Lung (tissue), 12 donors: ENCODE measurements around the gene HMGN1. TPM values are rescaled to one million over a fixed set of nuclear protein-coding genes. Genes with fewer than 3 reads are reported as not detected.

Experiments used
- ATAC-seq: fragments of 200-7000 bp; cut with Tn5 transposase; one replicate; pipeline ENCODE4 v1.9.1; 2020; ENCODE audit warnings: moderate number of reproducible peaks; ENCODE audit not compliant: insufficient read depth, low FRiP score
- DNase-seq, 3 donors: peaks; one replicate each; pipeline ENCODE4 v3.0.0-alpha.2; 2013 to 2017
- H3K27ac ChIP-seq, 2 donors: one replicate each; pipeline ENCODE4 v1.5.1; 2013; ENCODE audit warnings: mild to moderate bottlenecking in 2 of 2, moderate library complexity in 2 of 2, control low read depth in 1 of 2, inconsistent platforms in 1 of 2, low read depth in 1 of 2, low read length in 1 of 2
- H3K27me3 ChIP-seq, 3 donors: one replicate each; pipeline ENCODE4 v1.5.1; 2013; ENCODE audit warnings: low read length in 2 of 3; ENCODE audit not compliant: control insufficient read depth in 3 of 3, insufficient read depth in 3 of 3
- H3K36me3 ChIP-seq, 4 donors: one replicate each; pipeline ENCODE4 v1.5.1; 2013; ENCODE audit warnings: low read length in 4 of 4, mild to moderate bottlenecking in 1 of 4, moderate library complexity in 1 of 4; ENCODE audit not compliant: control insufficient read depth in 4 of 4, insufficient read depth in 4 of 4
- H3K4me1 ChIP-seq, 5 donors: one replicate each; pipeline ENCODE4 v1.5.1; 2013; ENCODE audit warnings: low read length in 5 of 5, mild to moderate bottlenecking in 2 of 5, moderate library complexity in 1 of 5; ENCODE audit not compliant: control insufficient read depth in 5 of 5, insufficient read depth in 5 of 5
- H3K4me3 ChIP-seq: one replicate; pipeline ENCODE4 v1.5.1; 2013; ENCODE audit warnings: mild to moderate bottlenecking, control low read depth, moderate library complexity
- H3K9ac ChIP-seq, 2 donors: one replicate each; pipeline ENCODE4 v1.5.1; 2013; ENCODE audit warnings: low read length in 2 of 2, control low read depth in 1 of 2; ENCODE audit not compliant: insufficient read depth in 1 of 2
- H3K9me3 ChIP-seq, 4 donors: one replicate each; pipeline ENCODE4 v1.5.1; 2013; ENCODE audit warnings: low read length in 3 of 4, mild to moderate bottlenecking in 1 of 4, moderate library complexity in 1 of 4; ENCODE audit not compliant: control insufficient read depth in 4 of 4, insufficient read depth in 3 of 4
- CTCF ChIP-seq: IDR thresholded peaks from 2 replicates; pipeline ENCODE4 v1.5.1; 2012; ENCODE audit warnings: mild to moderate bottlenecking; ENCODE audit errors: control extremely low read depth, extremely low read depth
- WGBS, 2 donors: extraction: QIAGEN DNeasy Blood & Tissue Kit; methylation state at CpG; one replicate each; pipeline ENCODE4 v1.1.7; 2013; 5-methylcytosine and 5-hydroxymethylcytosine counted together
- polyA plus RNA-seq, 2 donors: library from polyadenylated mRNA; stranded (reverse); fragments of 200-250 nt; gene quantifications; one replicate each; pipeline ENCODE4 v1.2.1, GENCODE V29; 2013
- total RNA-seq, 2 donors: library from RNA; depleted of rRNA in 1 of 2; stranded (reverse); fragments of >200 nt in 1 of 2; gene quantifications; one replicate each; pipeline ENCODE4 v1.2.1, GENCODE V29; 2014 to 2021
- donor health status: control.
- donor health status: control.
- donor health status: Bipolar disorder and iron deficiency.
- donor health status: healthy.
- donor health status: DM: yes; HTN: yes; CAD: no.

The HMGN1 gene
- total and polyA plus RNA-seq, 4 donors = 124 to 375 (median 166) TPM

DNA sequence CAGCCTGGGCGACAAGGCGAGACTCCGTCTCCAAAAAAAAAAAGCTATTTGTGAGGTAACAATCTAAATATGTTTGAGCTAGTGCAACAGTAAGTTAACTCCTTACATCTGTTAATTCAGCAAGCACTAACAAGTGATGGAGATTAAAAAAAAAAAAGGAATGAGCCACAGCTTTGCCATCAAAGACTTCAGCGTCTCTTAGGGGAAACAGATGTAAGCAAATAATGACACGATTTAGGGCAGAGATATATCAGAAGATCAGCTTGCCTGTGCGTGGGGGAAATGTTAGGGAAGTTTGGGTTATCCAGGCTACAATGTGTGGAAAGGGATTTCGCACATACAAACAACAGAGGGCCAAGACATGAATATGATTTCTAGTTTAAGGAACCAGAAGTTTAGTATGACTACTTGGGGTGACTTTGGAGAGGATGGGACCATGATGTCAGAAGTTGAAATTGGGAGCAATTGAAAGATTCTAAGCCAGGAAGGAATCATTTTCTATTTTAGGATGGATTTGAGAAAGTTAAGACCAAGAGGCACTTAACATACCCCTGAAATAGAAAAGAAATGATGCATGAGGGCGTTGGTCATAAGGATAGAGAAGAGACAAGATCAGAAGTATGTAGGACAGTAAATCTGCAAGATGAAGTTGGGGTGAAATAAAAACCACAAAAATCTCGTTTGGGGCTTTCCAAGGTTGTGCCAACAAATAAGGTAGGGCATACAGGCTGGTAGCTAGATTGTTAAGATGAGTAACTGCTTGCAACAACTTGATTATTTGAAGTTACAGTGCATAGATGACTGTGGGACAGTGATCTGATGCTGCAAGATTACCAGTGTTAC lies 33.1 kb downstream of the HMGN1 start:
- no peak for ATAC-seq
- TF ChIP-seq CTCF = no peak
- Histone ChIP-seq H3K9ac (no peak overlapping the region), H3K27ac (no peak overlapping the region), H3K9me3 (no peaks in the 10 kb centered on the region), H3K27me3 (no peaks in the 10 kb centered on the region), H3K36me3 (peaks cover 0 to 4% (median 2%) of the 10 kb centered on the region in 4 donors), H3K4me3 (no peak overlapping the region), H3K4me1 (peaks cover 2 to 33% (median 10%) of the 10 kb centered on the region in 5 donors)
- no peak for DNase-seq
- 70 to 80% methylated on average over 9 of the region's 9 CpGs for WGBS, 2 donors

GRCh38 chr21:39314143-39315027 lies 34.5 kb downstream of the HMGN1 start:
- 3% methylated on average over 43 of the region's 43 CpGs for WGBS, 2 donors
- ATAC-seq (peak; percentile 3), DNase-seq (peak; percentile 74 to 80 (median 76))
- peak overlapping the region; percentile 20 to 50 for H3K9ac ChIP-seq
- no peak for TF ChIP-seq CTCF
- H3K36me3 ChIP-seq = peaks cover 0 to 8% (median 4%) of the 10 kb centered on the region in 4 donors
- peak overlapping the region; percentile 92 for H3K4me3 ChIP-seq
- no peaks in the 10 kb centered on the region for H3K27me3 ChIP-seq
- H3K4me1 ChIP-seq = peaks cover 2 to 27% (median 5%) of the 10 kb centered on the region in 5 donors
- H3K27ac ChIP-seq = peak overlapping the region; percentile 98 to 100
- no peaks in the 10 kb centered on the region for H3K9me3 ChIP-seq

DNA sequence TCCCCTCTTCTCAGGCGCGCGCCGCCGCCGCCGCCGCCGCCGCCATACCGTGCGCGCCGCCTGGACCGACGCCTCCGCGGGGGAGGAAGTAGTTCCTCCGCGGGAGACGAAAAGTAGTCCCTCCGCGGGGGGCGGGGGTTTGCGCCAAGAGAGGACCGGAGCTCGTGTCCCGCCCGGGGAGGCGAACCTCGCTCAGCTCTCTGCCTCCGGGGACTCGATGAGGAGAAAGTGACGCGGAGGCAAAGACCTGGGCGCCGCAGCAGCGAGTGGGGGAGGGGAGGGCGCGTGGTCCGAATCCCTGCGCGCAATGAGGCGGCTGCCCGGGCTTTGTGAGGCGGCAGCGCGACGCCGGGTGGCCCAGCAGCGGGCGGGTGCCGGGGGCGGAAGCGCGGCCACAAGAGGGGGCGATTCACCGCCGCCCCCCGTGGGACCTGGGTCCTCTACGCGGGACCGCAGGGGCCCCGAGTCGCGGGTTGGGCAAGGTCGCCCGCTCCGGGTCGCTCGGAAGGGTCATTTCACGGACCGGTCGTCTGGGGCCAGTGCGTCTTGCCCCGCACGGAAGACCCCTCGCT lies 35.2 kb downstream of the HMGN1 start, which contains the start of gene BRWD1:
BRWD1 (minus strand) TSS at position 62 of the 572 bp plus-strand sequence. CDS start 141 bp downstream, outside the sequence.
- WGBS, 2 donors = 1% methylated on average over 48 to 78 of the region's 78 CpGs
- peak within 1 kb of the TSS; percentile 98 to 100 for H3K27ac ChIP-seq

More for the DNA sequence above, 35.2 kb downstream of the HMGN1 start, which contains the start of gene BRWD1:
- H3K4me3 ChIP-seq = peak within 1 kb of the TSS; percentile 92
- H3K9ac ChIP-seq = peak within 1 kb of the TSS; percentile 20 to 50
- DNase-seq (peak; percentile 89 to 94 (median 90)), ATAC-seq (peak; percentile 86)
- TF ChIP-seq CTCF = no peak
- no peaks in the 10 kb centered on the region for H3K9me3 ChIP-seq
- peaks cover 0 to 8% (median 4%) of the 10 kb centered on the region in 4 donors for H3K36me3 ChIP-seq
- peaks cover 2 to 23% (median 5%) of the 10 kb centered on the region in 5 donors for H3K4me1 ChIP-seq
- no peaks in the 10 kb centered on the region for H3K27me3 ChIP-seq
